Uterus (tissue), 2 donors: Measurements from ENCODE around the gene MRPL33.
"Not testable (repeated sequence)": the region's sequence is repeated elsewhere in the genome, so short reads cannot be mapped to it uniquely, and the experiment has no call there.

Source experiments
- POLR2A ChIP-seq, 2 donors: fragments of 450-650 bp; IDR thresholded peaks; one replicate each; pipeline ENCODE4 v1.6.1; 2016; ENCODE audit warnings: antibody characterized with exemption in 2 of 2, mild to moderate bottlenecking in 1 of 2, moderate library complexity in 1 of 2
- TF ChIP-seq, protein P1 (sequence below), 4 experiments: fragments of 200-600 bp in 2 of 4; fragments of 450-650 bp in 2 of 4; sonication (generic) in 2 of 4; IDR thresholded peaks; one replicate each; pipeline ENCODE4 v1.5.1; 2016 to 2019; ENCODE audit warnings: antibody characterized with exemption in 4 of 4, mild to moderate bottlenecking in 2 of 4, moderate library complexity in 1 of 4

DNA sequence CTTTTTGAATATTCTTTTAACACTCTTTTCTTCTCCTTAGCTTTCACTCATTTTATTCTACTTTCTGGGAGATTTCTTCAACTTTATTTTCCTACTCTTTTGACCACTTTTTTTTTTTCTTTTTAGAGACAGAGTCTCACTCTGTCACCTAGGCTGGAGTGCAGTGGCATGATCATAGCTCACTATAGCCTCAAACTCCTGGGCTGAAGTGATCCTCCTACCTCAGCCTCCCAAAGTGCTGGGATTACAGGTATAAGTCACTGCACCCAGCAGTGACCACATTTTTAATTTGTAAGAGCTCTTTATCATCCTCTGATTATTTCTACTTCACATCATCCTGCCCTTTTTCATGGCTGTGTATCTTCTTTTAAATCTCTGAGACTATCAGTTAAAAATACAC, 26.0 kb upstream of the MRPL33 start:
- TF ChIP-seq, protein P1, sequence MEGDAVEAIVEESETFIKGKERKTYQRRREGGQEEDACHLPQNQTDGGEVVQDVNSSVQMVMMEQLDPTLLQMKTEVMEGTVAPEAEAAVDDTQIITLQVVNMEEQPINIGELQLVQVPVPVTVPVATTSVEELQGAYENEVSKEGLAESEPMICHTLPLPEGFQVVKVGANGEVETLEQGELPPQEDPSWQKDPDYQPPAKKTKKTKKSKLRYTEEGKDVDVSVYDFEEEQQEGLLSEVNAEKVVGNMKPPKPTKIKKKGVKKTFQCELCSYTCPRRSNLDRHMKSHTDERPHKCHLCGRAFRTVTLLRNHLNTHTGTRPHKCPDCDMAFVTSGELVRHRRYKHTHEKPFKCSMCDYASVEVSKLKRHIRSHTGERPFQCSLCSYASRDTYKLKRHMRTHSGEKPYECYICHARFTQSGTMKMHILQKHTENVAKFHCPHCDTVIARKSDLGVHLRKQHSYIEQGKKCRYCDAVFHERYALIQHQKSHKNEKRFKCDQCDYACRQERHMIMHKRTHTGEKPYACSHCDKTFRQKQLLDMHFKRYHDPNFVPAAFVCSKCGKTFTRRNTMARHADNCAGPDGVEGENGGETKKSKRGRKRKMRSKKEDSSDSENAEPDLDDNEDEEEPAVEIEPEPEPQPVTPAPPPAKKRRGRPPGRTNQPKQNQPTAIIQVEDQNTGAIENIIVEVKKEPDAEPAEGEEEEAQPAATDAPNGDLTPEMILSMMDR (IDR thresholded peaks at IDR 0.05) = not testable (repeated sequence)
- TF ChIP-seq POLR2A (IDR thresholded peaks at IDR 0.05) = not testable (repeated sequence)
